ENCODE data around the gene PGM5.

Gene PGM5

GRCh38 chr9:68426755-68427154, 70.3 kb downstream of the PGM5 start:
- TF ChIP-seq POLR2AphosphoS5 (IDR thresholded peaks at IDR 0.05; ENCODE audit: low read depth, low read length), result no peak

GRCh38 chr9:68427216-68427977, 71.0 kb downstream of the PGM5 start:
- TF ChIP-seq FOXP2 (optimal IDR thresholded peaks at IDR 0.05; ENCODE audit: borderline replicate concordance, extremely low read depth, extremely low read length, insufficient read depth), result no peak
- no peak for TF ChIP-seq SIN3A (IDR thresholded peaks at IDR 0.05; ENCODE audit: borderline replicate concordance, insufficient read depth, low read length)
- TF ChIP-seq REST (IDR thresholded peaks at IDR 0.05; ENCODE audit: insufficient read depth in 1 of 2, low read depth in 2 of 2, low read length in 2 of 2), result no peak
- TF ChIP-seq TAF1 (IDR thresholded peaks at IDR 0.05; ENCODE audit: borderline replicate concordance, insufficient read depth, low read length), result no peak
- TF ChIP-seq POLR2AphosphoS5 (IDR thresholded peaks at IDR 0.05; ENCODE audit: low read depth, low read length), result no peak

GRCh38 chr9:68428481-68428880, 72.1 kb downstream of the PGM5 start:
- TF ChIP-seq SIN3A (IDR thresholded peaks at IDR 0.05; ENCODE audit: borderline replicate concordance, insufficient read depth, low read length) (no peak), FOXP2 (optimal IDR thresholded peaks at IDR 0.05; ENCODE audit: borderline replicate concordance, extremely low read depth, extremely low read length, insufficient read depth) (no peak), REST (IDR thresholded peaks at IDR 0.05; ENCODE audit: insufficient read depth in 1 of 2, low read depth in 2 of 2, low read length in 2 of 2) (no peak)

GRCh38 chr9:68429631-68430030, 73.2 kb downstream of the PGM5 start:
- TF ChIP-seq SIN3A (IDR thresholded peaks at IDR 0.05; ENCODE audit: borderline replicate concordance, insufficient read depth, low read length) (no peak), TAF1 (IDR thresholded peaks at IDR 0.05; ENCODE audit: borderline replicate concordance, insufficient read depth, low read length) (no peak), POLR2AphosphoS5 (IDR thresholded peaks at IDR 0.05; ENCODE audit: low read depth, low read length) (no peak), REST (IDR thresholded peaks at IDR 0.05; ENCODE audit: insufficient read depth in 1 of 2, low read depth in 2 of 2, low read length in 2 of 2) (no peak), FOXP2 (optimal IDR thresholded peaks at IDR 0.05; ENCODE audit: borderline replicate concordance, extremely low read depth, extremely low read length, insufficient read depth) (no peak)

GRCh38 chr9:68431307-68431706, 74.9 kb downstream of the PGM5 start:
- TF ChIP-seq POLR2AphosphoS5 (IDR thresholded peaks at IDR 0.05; ENCODE audit: low read depth, low read length), result no peak
- no peak for TF ChIP-seq SIN3A (IDR thresholded peaks at IDR 0.05; ENCODE audit: borderline replicate concordance, insufficient read depth, low read length)
- no peak for TF ChIP-seq REST (IDR thresholded peaks at IDR 0.05; ENCODE audit: insufficient read depth in 1 of 2, low read depth in 2 of 2, low read length in 2 of 2)
- no peak for TF ChIP-seq TAF1 (IDR thresholded peaks at IDR 0.05; ENCODE audit: borderline replicate concordance, insufficient read depth, low read length)
- no peak for TF ChIP-seq FOXP2 (optimal IDR thresholded peaks at IDR 0.05; ENCODE audit: borderline replicate concordance, extremely low read depth, extremely low read length, insufficient read depth)

Data from PFSK-1 (cell line).